Fibroblast of mammary gland (primary cell): ENCODE results near the gene CCM2.

Experiments
- DNase-seq: peaks from one replicate; pipeline ENCODE4 v3.0.0-alpha.2; 2010; ENCODE audit warnings: low read depth
- H3K4me3 ChIP-seq: 2 replicates; pipeline ENCODE4 v1.5.1; 2011; ENCODE audit warnings: low read depth, mild to moderate bottlenecking, low read length, moderate library complexity; ENCODE audit not compliant: control insufficient read depth
- CTCF ChIP-seq: conservative IDR thresholded peaks from 2 replicates; pipeline ENCODE4 v1.5.1; 2011; ENCODE audit warnings: low read depth, low read length, inconsistent platforms; ENCODE audit not compliant: control insufficient read depth, insufficient read depth

Gene CCM2

DNA sequence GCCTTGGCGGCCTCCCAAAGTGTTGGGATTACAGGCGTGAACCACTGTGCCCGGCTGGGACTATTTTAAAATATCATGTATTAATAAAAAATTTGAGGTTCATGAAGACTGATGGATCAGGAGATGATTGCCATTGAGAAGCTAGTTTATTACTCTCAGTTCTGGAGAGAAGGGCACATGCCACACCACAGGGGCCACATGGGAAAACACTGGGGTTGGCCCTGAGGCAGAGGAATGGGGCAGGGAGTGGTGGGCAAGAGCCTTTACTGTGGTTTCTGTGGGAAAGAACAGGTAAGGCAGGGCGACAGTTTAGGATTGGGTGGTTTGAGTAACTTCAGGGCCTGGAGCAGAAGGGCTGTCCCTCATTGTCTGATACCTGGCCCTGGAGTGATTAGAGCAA is 118.3 kb downstream of the CCM2 start:
- DNase-seq: no peak
- no peak overlapping the region for H3K4me3 ChIP-seq
- TF ChIP-seq CTCF: no peak

GRCh38 chr7:45118889-45119331 is 118.9 kb downstream of the CCM2 start:
- DNase-seq: no peak
- no peak for TF ChIP-seq CTCF
- no peak overlapping the region for H3K4me3 ChIP-seq

DNA sequence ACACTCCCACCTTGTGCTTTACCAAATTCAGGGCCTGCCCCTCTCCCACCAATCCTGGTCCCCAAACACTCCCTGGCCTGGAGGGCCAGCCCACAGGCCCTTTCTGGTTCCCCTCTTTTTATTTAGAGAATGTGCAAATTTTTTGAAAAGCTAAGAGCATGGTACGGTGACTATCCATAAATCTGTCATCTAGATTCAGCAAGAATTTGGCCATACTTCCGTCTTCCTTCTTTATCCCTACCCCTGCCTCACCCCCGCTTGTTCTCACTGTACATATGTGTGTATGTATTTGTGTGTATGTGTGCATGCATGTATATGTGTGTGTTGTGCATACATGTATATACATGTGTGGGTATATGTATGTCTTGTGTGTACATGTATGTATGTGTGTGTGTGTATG is 119.5 kb downstream of the CCM2 start:
- no peak for TF ChIP-seq CTCF
- H3K4me3 ChIP-seq: no peak overlapping the region
- DNase-seq: no peak

DNA sequence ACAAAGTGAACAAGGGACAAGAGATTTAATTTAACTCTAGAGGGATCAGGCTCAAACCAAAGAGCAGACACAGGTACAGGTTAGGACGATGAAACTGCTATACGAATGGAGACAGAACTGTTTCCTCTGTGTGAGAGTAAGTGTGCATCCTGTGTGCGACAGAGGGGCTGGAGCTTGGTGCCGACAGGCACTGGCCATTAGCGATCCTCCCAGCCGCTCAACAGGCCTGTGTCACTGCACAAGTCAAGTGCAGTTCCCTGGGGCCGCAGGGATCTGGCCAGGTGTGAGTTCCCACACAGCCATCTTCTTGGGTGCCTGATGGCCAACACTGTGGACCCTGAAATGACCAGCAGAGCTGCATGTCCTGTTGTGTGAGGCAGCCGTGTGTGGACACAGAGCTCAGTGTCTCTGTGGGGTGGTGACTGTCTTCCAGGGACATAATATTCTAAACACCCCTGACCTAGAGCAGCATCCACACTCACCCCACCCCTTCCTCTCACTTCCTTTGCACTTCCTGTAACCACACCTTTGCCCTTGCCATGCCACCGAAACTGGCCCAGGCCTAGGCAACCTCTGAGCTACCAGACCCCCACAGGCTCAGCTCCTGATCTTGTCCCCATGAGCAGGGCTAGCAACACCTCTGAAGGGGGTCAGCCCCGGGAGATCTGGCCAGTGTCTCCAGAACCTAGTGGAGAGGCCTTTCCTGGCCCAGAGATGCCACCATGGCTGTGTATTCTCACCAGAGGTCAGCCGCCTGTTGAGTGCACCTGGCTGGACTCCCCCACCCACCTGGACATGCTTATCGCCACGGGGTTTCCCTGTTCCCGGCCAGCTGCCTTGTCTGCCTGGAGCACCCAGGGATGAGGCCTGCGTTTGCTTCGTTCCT is 123.2 kb downstream of the CCM2 start:
- no peak for DNase-seq
- TF ChIP-seq CTCF: no peak
- H3K4me3 ChIP-seq: no peak overlapping the region

DNA sequence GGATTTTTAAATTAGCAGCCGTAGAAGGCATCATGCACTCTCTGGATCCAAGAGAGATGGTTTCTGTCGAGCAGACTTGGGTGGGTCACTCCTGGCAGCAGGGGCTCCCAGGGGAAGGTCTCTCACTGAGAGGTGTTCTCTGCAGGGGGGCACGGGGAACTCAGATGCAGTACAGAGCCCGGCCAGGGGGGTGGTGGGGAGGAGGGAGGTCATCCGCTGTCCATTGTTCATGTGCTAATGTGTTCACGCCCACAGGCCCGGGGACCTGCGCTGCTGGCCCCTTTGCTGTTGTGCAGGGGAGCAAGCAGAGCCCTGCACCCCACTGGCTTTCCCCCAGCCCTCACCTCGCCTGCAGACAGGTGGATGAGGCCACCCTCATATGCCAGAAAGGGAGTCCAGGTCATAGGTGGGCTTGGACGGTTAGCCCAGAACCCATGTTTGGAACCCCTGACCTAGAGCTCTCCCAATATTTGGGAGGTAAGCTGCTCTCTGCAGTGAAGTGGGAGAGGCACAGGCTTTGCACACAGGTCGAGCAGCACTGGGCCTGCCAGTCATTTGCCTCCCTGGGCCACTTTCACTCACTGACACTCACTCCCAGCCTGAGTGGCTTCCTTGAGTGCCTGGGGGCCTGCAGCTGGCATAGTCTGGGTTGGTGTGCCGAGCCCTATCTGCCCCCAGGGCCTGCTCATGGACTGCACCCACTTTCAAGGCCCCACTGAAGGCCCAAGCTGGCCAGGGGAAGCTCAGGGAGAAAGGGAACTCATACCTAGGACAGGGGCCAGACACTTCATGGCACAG is 124.1 kb downstream of the CCM2 start:
- H3K4me3 ChIP-seq: no peak overlapping the region
- no peak for TF ChIP-seq CTCF
- DNase-seq: no peak

GRCh38 chr7:45125193-45125904 is 125.3 kb downstream of the CCM2 start:
- no peak for TF ChIP-seq CTCF
- DNase-seq: no peak
- H3K4me3 ChIP-seq: no peak overlapping the region
